H9 (cell line): ENCODE measurements around the gene FBLN2. TPM values are rescaled to one million over a fixed set of nuclear protein-coding genes. Genes with fewer than 3 reads are reported as not detected.

ENCODE experiments used
- DNase-seq: peaks from one replicate; pipeline ENCODE4 v3.0.0-alpha.2; 2017
- H2AFZ ChIP-seq: one replicate; pipeline ENCODE4 v1.6.1; 2013; ENCODE audit warnings: mild to moderate bottlenecking, low read length, control low read depth, moderate library complexity
- H2AK5ac ChIP-seq: 2 replicates; pipeline ENCODE4 v1.6.1; 2013; ENCODE audit warnings: low read length, control low read depth, mixed read lengths; ENCODE audit not compliant: insufficient read length
- H2BK120ac ChIP-seq: one replicate; pipeline ENCODE4 v1.6.1; 2013; ENCODE audit warnings: low read depth, mild to moderate bottlenecking, low read length, control low read depth, inconsistent platforms; ENCODE audit not compliant: poor library complexity, severe bottlenecking
- H2BK12ac ChIP-seq: 2 replicates; pipeline ENCODE4 v1.6.1; 2013; ENCODE audit warnings: low read length, control low read depth, mixed read lengths, low read depth; ENCODE audit not compliant: insufficient read length
- H2BK15ac ChIP-seq: 2 replicates; pipeline ENCODE4 v1.6.1; 2013; ENCODE audit warnings: low read depth, low read length, control low read depth
- H2BK20ac ChIP-seq: one replicate; pipeline ENCODE4 v1.6.1; 2013; ENCODE audit warnings: low read depth, mild to moderate bottlenecking, low read length, control low read depth, inconsistent platforms; ENCODE audit not compliant: poor library complexity, severe bottlenecking
- H2BK5ac ChIP-seq: 2 replicates; pipeline ENCODE4 v1.6.1; 2013; ENCODE audit warnings: low read length, control low read depth, mixed read lengths; ENCODE audit not compliant: insufficient read length
- H3K14ac ChIP-seq: 2 replicates; pipeline ENCODE4 v1.6.1; 2013; ENCODE audit warnings: low read length, control low read depth; ENCODE audit not compliant: insufficient read depth
- H3K18ac ChIP-seq: 2 replicates; pipeline ENCODE4 v1.6.1; 2013; ENCODE audit warnings: low read depth, mild to moderate bottlenecking, mixed read lengths, low read length, control low read depth; ENCODE audit not compliant: insufficient read length
- H3K23ac ChIP-seq: 2 replicates; pipeline ENCODE4 v1.6.1; 2013; ENCODE audit warnings: low read length, control low read depth, mixed read lengths, low read depth; ENCODE audit not compliant: insufficient read length
- H3K23me2 ChIP-seq: 2 replicates; pipeline ENCODE4 v1.6.1; 2013; ENCODE audit warnings: low read depth, mild to moderate bottlenecking, mixed read lengths, low read length, control low read depth; ENCODE audit not compliant: insufficient read length, poor library complexity, severe bottlenecking
- H3K27ac ChIP-seq: 2 replicates; pipeline ENCODE4 v1.5.1; 2013; ENCODE audit warnings: low read length, control low read depth, mixed read lengths, low read depth; ENCODE audit not compliant: insufficient read length
- H3K27me3 ChIP-seq: 2 replicates; pipeline ENCODE4 v1.6.1; 2013; ENCODE audit warnings: low read length, control low read depth, inconsistent platforms; ENCODE audit not compliant: insufficient read depth
- H3K4ac ChIP-seq: 2 replicates; pipeline ENCODE4 v1.6.1; 2013; ENCODE audit warnings: low read depth, mild to moderate bottlenecking, control low read depth, inconsistent platforms, low read length, moderate library complexity
- H3K4me1 ChIP-seq: 2 replicates; pipeline ENCODE4 v1.6.1; 2013; ENCODE audit warnings: low read length, control low read depth, inconsistent platforms; ENCODE audit not compliant: insufficient read depth
- H3K4me2 ChIP-seq: 2 replicates; pipeline ENCODE4 v1.6.1; 2013; ENCODE audit warnings: low read length, control low read depth, mixed read lengths; ENCODE audit not compliant: insufficient read length, insufficient read depth
- H3K56ac ChIP-seq: 2 replicates; pipeline ENCODE4 v1.6.1; 2013; ENCODE audit warnings: low read depth, mild to moderate bottlenecking, mixed read lengths, low read length, control low read depth; ENCODE audit not compliant: insufficient read length
- H3K79me1 ChIP-seq: 2 replicates; pipeline ENCODE4 v1.6.1; 2013; ENCODE audit warnings: low read depth, mild to moderate bottlenecking, moderate library complexity, low read length, control low read depth, inconsistent platforms; ENCODE audit not compliant: insufficient read depth, poor library complexity, severe bottlenecking
- H3K79me2 ChIP-seq: 2 replicates; pipeline ENCODE4 v1.6.1; 2013; ENCODE audit warnings: low read length, control low read depth, inconsistent platforms; ENCODE audit not compliant: insufficient read depth
- H3K9ac ChIP-seq: 2 replicates; pipeline ENCODE4 v1.6.1; 2013; ENCODE audit warnings: low read length, control low read depth, mixed read lengths; ENCODE audit not compliant: insufficient read length; ENCODE audit errors: extremely low read depth
- H3K9me3 ChIP-seq: one replicate; pipeline ENCODE4 v1.6.1; 2013; ENCODE audit warnings: low read depth, low read length, inconsistent platforms; ENCODE audit not compliant: control insufficient read depth
- H3T11ph ChIP-seq: one replicate; pipeline ENCODE4 v1.6.1; 2013; ENCODE audit warnings: mild to moderate bottlenecking, low read length, control low read depth, inconsistent platforms
- H4K20me1 ChIP-seq: one replicate; pipeline ENCODE4 v1.6.1; 2013; ENCODE audit not compliant: control insufficient read depth, insufficient read length, insufficient read depth
- H4K5ac ChIP-seq: 2 replicates; pipeline ENCODE4 v1.6.1; 2013; ENCODE audit warnings: low read depth, mild to moderate bottlenecking, mixed read lengths, low read length, control low read depth; ENCODE audit not compliant: insufficient read length
- H4K8ac ChIP-seq: replicated peaks from 2 replicates; pipeline ENCODE4 v1.6.1; 2013; ENCODE audit warnings: low read length, control low read depth, mixed read lengths, low read depth; ENCODE audit not compliant: insufficient read length
- H4K91ac ChIP-seq: 2 replicates; pipeline ENCODE4 v1.6.1; 2013; ENCODE audit warnings: low read depth, mild to moderate bottlenecking, moderate library complexity, mixed read lengths, low read length, control low read depth; ENCODE audit not compliant: insufficient read length
- H3K27ac Mint-ChIP-seq, 3 experiments: 2 replicates in 2 of 3; 3 replicates in 1 of 3; pipeline ENCODE4 v1.8.0; 2020 to 2021; ENCODE audit warnings: mixed read lengths in 3 of 3, mild to moderate bottlenecking in 1 of 3, moderate library complexity in 1 of 3
- H3K27me3 Mint-ChIP-seq: 2 replicates; pipeline ENCODE4 v1.8.0; 2021; ENCODE audit warnings: low read depth, mild to moderate bottlenecking, moderate library complexity, mixed read lengths
- H3K36me3 Mint-ChIP-seq, 3 experiments: 2 replicates in 2 of 3; 3 replicates in 1 of 3; pipeline ENCODE4 v1.8.0; 2020 to 2021; ENCODE audit warnings: low read depth in 3 of 3, mixed read lengths in 3 of 3; ENCODE audit not compliant: insufficient read depth in 1 of 3
- H3K4me1 Mint-ChIP-seq, 2 experiments: 2 replicates each; pipeline ENCODE4 v1.8.0; 2020; ENCODE audit warnings: mixed read lengths in 2 of 2
- H3K4me3 Mint-ChIP-seq, 2 experiments: 2 replicates in 1 of 2; 3 replicates in 1 of 2; pipeline ENCODE4 v1.8.0; 2020 to 2021; ENCODE audit warnings: mild to moderate bottlenecking in 2 of 2, mixed read lengths in 2 of 2, moderate library complexity in 1 of 2
- H3K9me3 Mint-ChIP-seq, 2 experiments: 2 replicates in 1 of 2; 3 replicates in 1 of 2; pipeline ENCODE4 v1.8.0; 2020; ENCODE audit warnings: mild to moderate bottlenecking in 2 of 2, mixed read lengths in 2 of 2, moderate library complexity in 1 of 2
- CTCF ChIP-seq: fragments of 200-600 bp; sonication (generic); conservative IDR thresholded peaks from 3 replicates; pipeline ENCODE4 v1.8.0; 2021; ENCODE audit warnings: antibody characterized with exemption, mild to moderate bottlenecking
- WGBS: extraction: QIAGEN DNeasy Blood & Tissue Kit; methylation state at CpG from one replicate; pipeline ENCODE4 v1.1.7; 2013; ENCODE audit warnings: missing lambda C conversion rate, low lambda C conversion rate, mixed read lengths; ENCODE audit not compliant: insufficient read length; ENCODE audit errors: extremely low coverage; 5-methylcytosine and 5-hydroxymethylcytosine counted together
- total RNA-seq: library from RNA; stranded (reverse); gene quantifications from 2 replicates; pipeline ENCODE4 v1.2.1, GENCODE V29; 2021

FBLN2 gene
- total RNA-seq, 1 experiment from 2014 or later, result 11.8 TPM

- Histone ChIP-seq H3K9ac (no peak overlapping the region), H3K14ac (no peak overlapping the region), H2AK5ac (no peak overlapping the region), H3K4me2 (no peak overlapping the region), H2BK5ac (no peak overlapping the region), H4K20me1 (no peaks in the 10 kb centered on the region), H3T11ph (no peak overlapping the region), H3K27ac (no peak overlapping the region), H3K23ac (no peak overlapping the region), H2BK20ac (no peak overlapping the region), H3K4me1 (no peaks in the 10 kb centered on the region), H2BK12ac (no peak overlapping the region), H3K23me2 (no peaks in the 10 kb centered on the region), H4K8ac (no peak overlapping the region), H3K79me1 (no peaks in the 10 kb centered on the region), H4K91ac (no peak overlapping the region), H3K56ac (no peak overlapping the region), H3K9me3 (no peaks in the 10 kb centered on the region), H3K27me3 (no peaks in the 10 kb centered on the region), H3K4ac (no peak overlapping the region), H3K79me2 (no peaks in the 10 kb centered on the region), H2BK120ac (no peak overlapping the region), H2BK15ac (no peak overlapping the region), H3K18ac (no peak overlapping the region), H2AFZ (no peak overlapping the region), H4K5ac (no peak overlapping the region)
- peaks cover 4% of the 10 kb centered on the region for H3K27me3 Mint-ChIP-seq
- TF ChIP-seq CTCF, result no peak
- WGBS, result no CpG with 5 or more reads among the region's 10 CpGs
- H3K4me1 Mint-ChIP-seq, result peaks cover 13 to 15% of the 10 kb centered on the region in 2 experiments
- no peak overlapping the region for H3K4me3 Mint-ChIP-seq
- no peaks in the 10 kb centered on the region for H3K36me3 Mint-ChIP-seq
- no peaks in the 10 kb centered on the region for H3K9me3 Mint-ChIP-seq
- no peak for DNase-seq
- no peak overlapping the region for H3K27ac Mint-ChIP-seq
Measured at GRCh38 chr3:13563321-13563720, 14.4 kb downstream of the FBLN2 start.
